Measurements from ENCODE around the gene PTPRCAP. TPM values are rescaled to one million over a fixed set of nuclear protein-coding genes. Genes with fewer than 3 reads are reported as not detected.
"Not testable (repeated sequence)": the region's sequence is repeated elsewhere in the genome, so short reads cannot be mapped to it uniquely, and the experiment has no call there.

The PTPRCAP gene
- polyA plus RNA-seq, 1 donor from 2014 or later: 3.4 TPM

GRCh38 chr11:67404515-67405195, 32.8 kb downstream of the PTPRCAP start:
- Histone ChIP-seq H3F3A (ENCODE audit: insufficient read depth, low read length, poor library complexity, severe bottlenecking) (no peaks in the 10 kb centered on the region), H3K9ac (ENCODE audit: low read length) (no peak overlapping the region), H3K4me2 (ENCODE audit: low read length) (no peak overlapping the region), H3K27me3 (ENCODE audit: insufficient read depth, low read depth, low read length) (no peaks in the 10 kb centered on the region), H2AFZ (ENCODE audit: low read depth, low read length) (no peak overlapping the region), H3K36me3 (ENCODE audit: insufficient read depth, low read length) (no peaks in the 10 kb centered on the region), H3K27ac (ENCODE audit: low read length) (no peak overlapping the region), H3K79me2 (replicated peaks; ENCODE audit: insufficient read depth, low read length) (peaks cover 11% of the 10 kb centered on the region), H3K9me2 (ENCODE audit: insufficient read depth, low read length) (no peaks in the 10 kb centered on the region), H4K20me1 (ENCODE audit: insufficient read depth) (no peaks in the 10 kb centered on the region), H3K4me3 (ENCODE audit: low read length) (no peak overlapping the region), H3K9me3 (ENCODE audit: low read length) (no peaks in the 10 kb centered on the region)
- no peak for TF ChIP-seq RAD21 (conservative IDR thresholded peaks at IDR 0.05)
- no peak for TF ChIP-seq EZH2 (IDR thresholded peaks at IDR 0.05; ENCODE audit: borderline replicate concordance, insufficient read depth, low read length, poor library complexity, severe bottlenecking)
- TF ChIP-seq EP300 (conservative IDR thresholded peaks at IDR 0.05; ENCODE audit: poor library complexity, severe bottlenecking): no peak
- TF ChIP-seq MXI1 (conservative IDR thresholded peaks at IDR 0.05; ENCODE audit: poor library complexity, severe bottlenecking): no peak
- no peak for TF ChIP-seq CTCF (IDR thresholded peaks at IDR 0.05; ENCODE audit: poor library complexity, severe bottlenecking)
- no peak for TF ChIP-seq TAF1 (IDR thresholded peaks at IDR 0.05; ENCODE audit: low read depth)
- TF ChIP-seq REST (IDR thresholded peaks at IDR 0.05; ENCODE audit: borderline replicate concordance): no peak
- no peak for TF ChIP-seq SMC3 (conservative IDR thresholded peaks at IDR 0.05; ENCODE audit: poor library complexity)
- no peak for TF ChIP-seq POLR2AphosphoS5 (IDR thresholded peaks at IDR 0.05)

GRCh38 chr11:67403085-67403484, 34.4 kb downstream of the PTPRCAP start:
- not testable (repeated sequence) for H3F3A ChIP-seq (ENCODE audit: insufficient read depth, low read length, poor library complexity, severe bottlenecking); H4K20me1 ChIP-seq (ENCODE audit: insufficient read depth); H3K9ac ChIP-seq (ENCODE audit: low read length); H3K27me3 ChIP-seq (ENCODE audit: insufficient read depth, low read depth, low read length); H3K4me3 ChIP-seq (ENCODE audit: low read length); H3K9me3 ChIP-seq (ENCODE audit: low read length); H3K27ac ChIP-seq (ENCODE audit: low read length); H3K4me2 ChIP-seq (ENCODE audit: low read length); H2AFZ ChIP-seq (ENCODE audit: low read depth, low read length); H3K36me3 ChIP-seq (ENCODE audit: insufficient read depth, low read length); H3K9me2 ChIP-seq (ENCODE audit: insufficient read depth, low read length)
- peaks cover 11% of the 10 kb centered on the region for H3K79me2 ChIP-seq (replicated peaks; ENCODE audit: insufficient read depth, low read length)

- H3K4me3 ChIP-seq (ENCODE audit: low read length); H3K27ac ChIP-seq (ENCODE audit: low read length); H3K27me3 ChIP-seq (ENCODE audit: insufficient read depth, low read depth, low read length); H3K9me2 ChIP-seq (ENCODE audit: insufficient read depth, low read length); H2AFZ ChIP-seq (ENCODE audit: low read depth, low read length); H3K9ac ChIP-seq (ENCODE audit: low read length); H3K9me3 ChIP-seq (ENCODE audit: low read length); H3K4me2 ChIP-seq (ENCODE audit: low read length); H4K20me1 ChIP-seq (ENCODE audit: insufficient read depth); H3F3A ChIP-seq (ENCODE audit: insufficient read depth, low read length, poor library complexity, severe bottlenecking); H3K36me3 ChIP-seq (ENCODE audit: insufficient read depth, low read length): not testable (repeated sequence)
- peaks cover 11% of the 10 kb centered on the region for H3K79me2 ChIP-seq (replicated peaks; ENCODE audit: insufficient read depth, low read length)
Observed at GRCh38 chr11:67402192-67402839, 35.2 kb downstream of the PTPRCAP start.

All from neural cell (in vitro differentiated cells).